ENCODE results near the gene KCNQ2. TPM values are rescaled to one million over a fixed set of nuclear protein-coding genes. Genes with fewer than 3 reads are reported as not detected.

Gene KCNQ2
- total and polyA plus RNA-seq, 2 experiments from 2014 or later, result 68.5 to 92.4 TPM

GRCh38 chr20:63430891-63431290 lies 41.6 kb downstream of the KCNQ2 start:
- DNase-seq (ENCODE audit: low spot score) (no peak), ATAC-seq (no peak)
- no peak overlapping the region for H3K27ac Mint-ChIP-seq
- peaks cover 3% of the 10 kb centered on the region for H3K9me3 Mint-ChIP-seq
- Histone ChIP-seq H2AFZ (no peak overlapping the region), H3K9me2 (ENCODE audit: insufficient read depth) (no peaks in the 10 kb centered on the region), H3K4me3 (no peak overlapping the region), H3K4me2 (no peak overlapping the region), H3F3A (replicated peaks; ENCODE audit: low read depth) (peaks cover 28% of the 10 kb centered on the region; the same call in 1 of the 2 replicates), H3K27ac (ENCODE audit: low read depth) (no peak overlapping the region), H4K20me1 (replicated peaks; ENCODE audit: insufficient read depth) (no peaks in the 10 kb centered on the region), H3K36me3 (ENCODE audit: insufficient read depth) (no peaks in the 10 kb centered on the region), H3K4me1 (ENCODE audit: insufficient read depth) (peaks cover 4% of the 10 kb centered on the region; the same call in 1 of the 2 replicates), H3K79me2 (replicated peaks; ENCODE audit: insufficient read depth) (no peaks in the 10 kb centered on the region), H3K27me3 (ENCODE audit: insufficient read depth) (no peaks in the 10 kb centered on the region)
- H3K36me3 Mint-ChIP-seq (ENCODE audit: low read depth), result peaks cover 14% of the 10 kb centered on the region
- peaks cover 26% of the 10 kb centered on the region for H3K27me3 Mint-ChIP-seq (ENCODE audit: insufficient read depth, low read depth, poor library complexity)
- TF ChIP-seq ZNF462 (CRISPR knock-in tag; IDR thresholded peaks at IDR 0.05) (no peak), JUNB (IDR thresholded peaks at IDR 0.05; ENCODE audit: unreplicated experiment) (no peak), ETS1 (IDR thresholded peaks at IDR 0.05) (no peak), REST (IDR thresholded peaks at IDR 0.05; ENCODE audit: unreplicated experiment) (no peak), STAT1 (IDR thresholded peaks at IDR 0.05; ENCODE audit: unreplicated experiment) (no peak), CTCF (conservative IDR thresholded peaks at IDR 0.05; ENCODE audit: low read depth in 2 of 2) (no peak), NANOG (IDR thresholded peaks at IDR 0.05; ENCODE audit: borderline replicate concordance) (no peak)
- peaks cover 22% of the 10 kb centered on the region for H3K4me1 Mint-ChIP-seq
- no peak overlapping the region; the same call in 2 of the 3 replicates for H3K4me3 Mint-ChIP-seq

Measured in GM23338 (cell line).